Measurements from ENCODE around the gene SLC22A17.

GRCh38 chr14:23365732-23366425 lies 13.2 kb upstream of the SLC22A17 start:
- no peak for TF ChIP-seq CTCF (IDR thresholded peaks at IDR 0.05)
- peak; percentile 68 to 89 (median 81) for TF ChIP-seq POLR2AphosphoS5 (IDR thresholded peaks at IDR 0.05)
